ENCODE data around the gene KCNC1. TPM values are rescaled to one million over a fixed set of nuclear protein-coding genes. Genes with fewer than 3 reads are reported as not detected.

KCNC1 gene
- polyA plus RNA-seq, 1 experiment, result not detected

DNA sequence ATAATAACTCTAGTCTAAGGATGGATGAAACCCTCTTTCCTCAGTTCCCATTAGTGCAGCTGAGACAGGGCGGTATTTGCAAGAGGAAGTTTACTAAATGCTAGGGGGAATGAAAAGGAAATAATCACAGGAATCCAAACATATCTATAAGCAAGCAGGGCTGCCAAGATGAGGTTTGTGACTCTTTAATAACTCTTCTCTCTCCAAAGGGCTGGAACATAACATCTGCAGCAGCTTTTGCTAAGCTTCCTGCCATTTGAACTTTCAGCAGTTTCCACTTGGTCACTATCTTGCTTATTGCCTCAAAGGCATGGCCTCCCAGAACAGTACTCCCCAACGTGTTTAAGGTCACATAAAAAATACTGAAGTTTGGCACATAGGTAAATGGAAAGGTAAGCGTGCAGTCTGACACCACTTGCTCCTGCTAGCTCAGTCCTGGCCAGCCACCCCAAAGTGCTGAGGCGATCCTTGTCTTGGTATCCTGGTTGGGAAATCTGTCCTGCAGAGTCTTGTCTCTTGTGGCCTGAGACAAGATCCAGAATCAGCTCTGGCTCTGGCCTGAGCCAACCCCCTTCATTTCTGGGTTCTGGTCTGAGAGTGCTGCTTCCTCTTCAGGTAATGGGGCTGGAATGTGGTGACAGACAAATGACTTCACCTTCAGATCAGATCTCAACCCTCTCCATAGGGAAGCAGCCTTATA lies 81.8 kb downstream of the KCNC1 start:
- POLR2A ChIA-PET, result no interaction called here
- CTCF ChIA-PET, result no interaction called here
- TF ChIP-seq, protein P1, sequence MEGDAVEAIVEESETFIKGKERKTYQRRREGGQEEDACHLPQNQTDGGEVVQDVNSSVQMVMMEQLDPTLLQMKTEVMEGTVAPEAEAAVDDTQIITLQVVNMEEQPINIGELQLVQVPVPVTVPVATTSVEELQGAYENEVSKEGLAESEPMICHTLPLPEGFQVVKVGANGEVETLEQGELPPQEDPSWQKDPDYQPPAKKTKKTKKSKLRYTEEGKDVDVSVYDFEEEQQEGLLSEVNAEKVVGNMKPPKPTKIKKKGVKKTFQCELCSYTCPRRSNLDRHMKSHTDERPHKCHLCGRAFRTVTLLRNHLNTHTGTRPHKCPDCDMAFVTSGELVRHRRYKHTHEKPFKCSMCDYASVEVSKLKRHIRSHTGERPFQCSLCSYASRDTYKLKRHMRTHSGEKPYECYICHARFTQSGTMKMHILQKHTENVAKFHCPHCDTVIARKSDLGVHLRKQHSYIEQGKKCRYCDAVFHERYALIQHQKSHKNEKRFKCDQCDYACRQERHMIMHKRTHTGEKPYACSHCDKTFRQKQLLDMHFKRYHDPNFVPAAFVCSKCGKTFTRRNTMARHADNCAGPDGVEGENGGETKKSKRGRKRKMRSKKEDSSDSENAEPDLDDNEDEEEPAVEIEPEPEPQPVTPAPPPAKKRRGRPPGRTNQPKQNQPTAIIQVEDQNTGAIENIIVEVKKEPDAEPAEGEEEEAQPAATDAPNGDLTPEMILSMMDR (IDR thresholded peaks at IDR 0.05; ENCODE audit: insufficient read depth, low read depth, low read length), result no peak
- Histone ChIP-seq H3K4me3 (ENCODE audit: low read depth, low read length) (no peak overlapping the region), H3K27me3 (ENCODE audit: control insufficient read depth, insufficient read depth, low read length) (no peaks in the 10 kb centered on the region), H3K36me3 (ENCODE audit: control insufficient read depth, insufficient read depth, low read length) (no peaks in the 10 kb centered on the region)
- DNase-seq (ENCODE audit: low read depth), result no peak

DNA sequence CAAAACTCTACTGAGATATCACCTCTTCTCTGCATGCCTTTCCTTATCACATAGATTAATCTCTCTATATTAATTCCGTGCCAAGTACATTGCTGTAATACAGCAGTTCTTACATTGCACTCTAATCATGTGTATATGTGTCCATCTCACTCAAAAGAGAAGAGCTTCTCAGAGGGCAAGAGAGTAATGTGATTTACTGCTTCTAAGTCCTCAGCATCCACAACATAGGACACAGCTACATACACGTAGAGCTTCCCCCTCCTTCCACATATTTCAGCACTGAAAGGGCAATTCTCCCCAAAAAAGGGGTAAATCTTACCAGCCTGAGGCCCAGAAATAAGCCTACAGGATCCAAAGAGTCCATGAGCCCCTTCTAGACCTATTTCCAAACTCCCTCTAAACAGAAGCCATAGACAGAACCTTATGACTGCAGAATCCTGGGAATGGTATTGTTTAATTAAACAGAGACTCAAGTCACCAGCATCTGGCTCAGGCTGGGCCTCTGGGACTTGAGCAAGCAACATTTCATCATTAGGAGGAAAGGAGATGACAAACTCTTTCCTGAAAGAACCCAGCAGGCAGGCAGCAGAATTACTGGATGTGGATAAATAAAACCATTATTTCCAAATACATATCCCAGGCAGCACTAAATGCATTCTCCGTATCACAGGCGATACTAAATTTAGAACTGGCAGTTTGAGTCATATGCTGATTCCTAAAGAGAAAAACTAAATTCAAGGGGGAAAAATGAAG lies 87.2 kb downstream of the KCNC1 start:
- DNase-seq (ENCODE audit: low read depth), result no peak
- no peak overlapping the region for H3K4me3 ChIP-seq (ENCODE audit: low read depth, low read length)
- ChIA-PET CTCF (interaction anchor here (0.6 to 1.8 kb wide), 3 partner anchors 10 to 138 kb away, joined by 3 to 4 read pairs (median 3); no protein-coding TSS in a partner anchor), POLR2A (no interaction called here)
- TF ChIP-seq, protein P1 (IDR thresholded peaks at IDR 0.05; ENCODE audit: insufficient read depth, low read depth, low read length), result no peak
- H3K36me3 ChIP-seq (ENCODE audit: control insufficient read depth, insufficient read depth, low read length), result no peaks in the 10 kb centered on the region
- H3K27me3 ChIP-seq (ENCODE audit: control insufficient read depth, insufficient read depth, low read length), result no peaks in the 10 kb centered on the region

DNA sequence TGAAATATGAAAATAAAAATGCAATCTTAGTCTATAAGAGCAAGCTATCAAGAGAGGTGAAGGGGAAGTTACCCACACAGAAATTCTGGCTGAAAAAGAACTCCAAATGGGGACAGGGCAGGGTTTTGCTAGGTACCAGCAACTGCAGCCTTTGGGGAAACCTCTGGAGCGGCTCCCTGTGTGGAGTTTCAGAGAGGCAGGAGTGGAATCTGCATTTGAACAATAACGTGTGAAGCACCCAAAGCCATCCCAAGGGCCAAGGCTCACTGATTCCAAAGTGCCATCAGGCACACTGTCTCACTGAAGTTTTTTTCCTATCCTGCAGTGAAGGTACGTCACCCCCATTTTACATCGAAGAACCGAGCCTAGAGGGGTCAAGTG lies 87.8 kb downstream of the KCNC1 start:
- ChIA-PET POLR2A (no interaction called here), CTCF (interaction anchor here (1.0 to 1.8 kb wide), 2 partner anchors 19 to 138 kb away, joined by 3 to 4 read pairs; no protein-coding TSS in a partner anchor)
- no peaks in the 10 kb centered on the region for H3K27me3 ChIP-seq (ENCODE audit: control insufficient read depth, insufficient read depth, low read length)
- TF ChIP-seq, protein P1 (IDR thresholded peaks at IDR 0.05; ENCODE audit: insufficient read depth, low read depth, low read length), result no peak
- no peak for DNase-seq (ENCODE audit: low read depth)
- no peaks in the 10 kb centered on the region for H3K36me3 ChIP-seq (ENCODE audit: control insufficient read depth, insufficient read depth, low read length)
- no peak overlapping the region for H3K4me3 ChIP-seq (ENCODE audit: low read depth, low read length)

DNA sequence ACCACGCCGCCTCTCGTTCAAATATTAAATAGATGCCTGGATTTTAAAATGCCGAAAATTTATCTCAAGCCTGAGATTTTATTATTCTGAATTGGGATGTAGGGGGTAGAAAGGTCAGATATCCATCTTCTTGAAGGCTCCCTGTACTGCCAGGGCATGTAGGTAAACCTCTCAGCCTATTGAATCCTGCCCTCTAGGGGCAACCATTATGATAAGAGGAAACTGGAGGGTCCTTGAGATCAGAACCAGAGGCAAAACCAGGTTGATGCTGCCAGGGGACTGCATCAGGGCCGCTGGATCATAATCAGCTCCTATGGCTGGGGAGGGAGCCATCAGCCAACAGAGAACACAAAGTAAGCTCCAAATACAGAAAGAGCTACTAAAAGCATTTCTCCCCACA lies 92.4 kb downstream of the KCNC1 start:
- H3K27me3 ChIP-seq (ENCODE audit: control insufficient read depth, insufficient read depth, low read length), result no peaks in the 10 kb centered on the region
- H3K36me3 ChIP-seq (ENCODE audit: control insufficient read depth, insufficient read depth, low read length), result no peaks in the 10 kb centered on the region
- ChIA-PET POLR2A (no interaction called here), CTCF (interaction anchor here (0.8 to 4.2 kb wide), 7 partner anchors 9 to 152 kb away, joined by 3 to 15 read pairs (median 5); no protein-coding TSS in a partner anchor)
- TF ChIP-seq, protein P1 (IDR thresholded peaks at IDR 0.05; ENCODE audit: insufficient read depth, low read depth, low read length), result peak; percentile 13; the same call in 1 of the 2 replicates
- H3K4me3 ChIP-seq (ENCODE audit: low read depth, low read length), result no peak overlapping the region
- no peak for DNase-seq (ENCODE audit: low read depth)

DNA sequence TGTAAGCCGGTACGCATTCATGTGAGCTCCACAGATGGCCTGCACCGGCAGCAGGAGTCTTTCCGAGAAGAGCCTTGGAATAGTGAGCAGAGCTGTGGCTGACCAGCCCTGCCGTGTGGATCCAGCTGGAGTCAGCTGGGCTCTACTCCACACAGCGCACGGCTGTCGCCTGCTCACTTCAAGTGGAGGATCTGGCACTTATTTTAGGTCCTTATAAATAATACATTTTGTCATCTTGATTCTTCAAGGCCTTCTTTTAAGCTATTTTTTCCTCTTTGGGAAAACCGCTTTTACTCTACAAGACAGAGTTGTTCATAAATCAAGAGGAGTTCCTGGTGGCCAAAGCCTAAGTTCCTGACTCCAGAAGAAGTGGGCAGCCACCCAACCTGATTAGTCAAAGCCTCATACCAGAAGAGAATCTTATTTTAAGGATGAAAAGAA lies 93.8 kb downstream of the KCNC1 start:
- Histone ChIP-seq H3K27me3 (ENCODE audit: control insufficient read depth, insufficient read depth, low read length) (no peaks in the 10 kb centered on the region), H3K36me3 (ENCODE audit: control insufficient read depth, insufficient read depth, low read length) (no peaks in the 10 kb centered on the region), H3K4me3 (ENCODE audit: low read depth, low read length) (no peak overlapping the region)
- TF ChIP-seq, protein P1 (IDR thresholded peaks at IDR 0.05; ENCODE audit: insufficient read depth, low read depth, low read length), result no peak
- DNase-seq (ENCODE audit: low read depth), result no peak
- POLR2A ChIA-PET, result no interaction called here
- CTCF ChIA-PET, result interaction anchor here (1.6 to 4.2 kb wide), 5 partner anchors 11 to 97 kb away, joined by 4 to 15 read pairs (median 5); no protein-coding TSS in a partner anchor
